NCI-H2227 treated with DMSO at 0.1 percent for 48 hours (cell line): ENCODE results near the gene SH3GLB1.

Source experiments
- DNase-seq: peaks from one replicate; lab custom pipeline; 2025; lab: John Stamatoyannopoulos, UW

Gene SH3GLB1

DNA sequence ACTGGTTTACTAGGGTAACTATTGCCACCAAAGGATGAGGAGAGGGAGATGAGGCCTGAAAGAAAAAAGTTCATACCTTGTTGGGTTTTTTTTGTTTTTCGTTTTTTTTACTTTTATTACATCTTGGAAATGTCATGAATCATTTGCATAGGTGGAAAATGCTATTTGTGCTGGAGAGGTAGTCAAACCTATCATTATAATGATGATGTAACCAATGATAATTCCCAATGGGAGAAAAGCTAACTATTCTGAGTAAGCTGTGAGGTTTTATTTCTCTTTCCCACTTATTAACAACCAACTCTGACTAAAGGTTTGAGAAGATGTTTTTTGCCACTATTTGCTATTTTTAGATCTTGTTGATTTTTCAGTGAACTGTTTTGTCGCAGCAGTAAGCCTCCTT is 29.0 kb downstream of the SH3GLB1 start:
- no peak for DNase-seq

DNA sequence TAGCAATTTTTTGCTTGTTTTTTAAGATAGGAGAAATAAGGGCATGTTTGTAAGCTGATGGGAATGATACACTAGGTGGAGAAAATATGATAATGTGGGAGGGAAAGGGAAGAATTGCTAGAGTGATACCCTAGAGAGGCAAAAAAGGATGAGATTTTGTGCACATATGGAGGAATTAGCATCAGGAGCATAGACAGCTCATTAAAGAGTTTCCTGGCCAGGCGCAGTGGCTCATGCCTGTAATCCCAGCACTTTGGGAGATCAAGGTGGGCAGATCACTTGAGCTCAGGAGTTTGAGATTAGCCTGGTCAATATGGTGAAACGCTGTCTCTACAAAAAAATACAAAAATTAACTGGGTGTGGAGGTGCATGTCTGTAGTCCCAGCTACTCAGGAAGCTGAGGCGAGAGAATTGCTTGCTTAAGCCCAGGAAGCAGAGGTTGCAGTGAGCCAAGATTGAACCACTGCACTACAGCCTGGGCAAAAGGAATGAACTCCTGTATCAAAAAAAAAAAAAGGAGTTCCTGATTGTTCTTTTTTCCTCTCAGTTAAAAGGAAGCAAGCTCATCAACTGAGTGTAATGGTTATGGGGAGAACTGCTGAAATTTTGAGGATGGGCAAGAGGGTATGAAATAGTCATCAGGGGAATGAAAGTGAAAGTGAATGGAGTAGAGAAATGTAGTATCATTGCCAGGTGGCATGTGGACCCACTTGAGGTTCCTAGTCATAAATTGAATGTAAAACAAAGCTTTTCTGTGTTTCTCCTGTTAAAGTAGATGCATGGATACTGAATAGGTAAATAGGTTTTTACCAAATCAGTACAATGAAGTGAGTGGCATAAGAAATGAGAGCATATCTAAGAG is 35.5 kb downstream of the SH3GLB1 start:
- DNase-seq, result no peak

DNA sequence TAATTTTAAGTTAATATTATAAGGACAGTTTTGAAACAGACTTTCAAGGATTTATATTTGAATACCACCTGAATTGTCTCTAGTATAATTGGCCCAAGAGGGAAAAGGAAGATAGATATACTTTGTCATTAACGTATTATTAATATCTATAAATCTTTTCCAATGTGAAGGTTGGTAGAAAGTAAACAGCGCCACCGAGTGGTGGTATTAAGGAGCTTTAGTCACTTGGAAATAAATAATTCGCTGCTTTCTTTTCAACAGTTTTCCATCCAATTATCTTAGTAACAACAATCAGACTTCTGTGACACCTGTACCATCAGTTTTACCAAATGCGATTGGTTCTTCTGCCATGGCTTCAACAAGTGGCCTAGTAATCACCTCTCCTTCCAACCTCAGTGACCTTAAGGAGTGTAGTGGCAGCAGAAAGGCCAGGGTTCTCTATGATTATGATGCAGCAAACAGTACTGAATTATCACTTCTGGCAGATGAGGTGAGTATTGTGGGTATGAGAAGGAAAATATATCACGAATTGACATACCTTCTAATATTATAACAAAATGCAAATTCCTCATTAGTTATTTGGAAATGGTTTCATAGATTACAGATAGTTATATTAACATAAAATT is 37.7 kb downstream of the SH3GLB1 start:
- peak; percentile 20 for DNase-seq

GRCh38 chr1:86747304-86747703 is 42.9 kb downstream of the SH3GLB1 start:
- DNase-seq, result no peak

DNA sequence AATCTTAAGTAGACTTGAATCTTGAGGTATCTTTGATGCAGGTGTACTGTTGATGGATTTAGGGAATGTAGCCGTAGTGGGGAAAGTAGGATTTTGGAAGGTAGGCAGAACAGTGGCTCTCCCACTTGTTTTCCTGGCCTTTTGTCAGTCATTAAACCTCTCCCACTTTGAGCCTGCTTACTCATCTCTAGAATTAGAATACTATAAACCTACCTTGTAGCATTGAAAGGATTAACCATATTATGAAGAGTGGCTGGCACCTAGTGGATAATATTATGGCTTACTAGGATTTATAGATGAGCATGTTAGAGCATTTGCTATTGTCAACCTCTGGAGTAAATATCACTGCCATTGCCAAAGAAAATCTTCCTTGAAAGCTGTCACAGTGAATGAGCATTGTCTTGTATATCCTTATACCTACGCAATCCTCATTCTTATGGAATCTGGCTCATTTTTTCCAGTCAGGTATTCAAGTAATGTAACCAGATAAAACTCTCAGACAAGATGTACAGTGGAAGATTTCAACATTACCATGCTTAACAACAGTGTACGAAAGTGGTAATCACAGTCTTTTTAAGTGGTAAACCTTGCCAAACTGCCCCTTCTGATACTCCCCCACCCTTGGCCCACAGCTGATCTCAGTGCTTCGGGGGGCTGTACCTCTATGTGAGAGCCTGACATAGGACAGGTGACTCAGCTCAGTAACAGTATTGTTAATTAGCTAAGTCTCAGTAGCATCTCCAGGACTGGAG is 44.4 kb downstream of the SH3GLB1 start:
- DNase-seq, result no peak

GRCh38 chr1:86750076-86750475 is 45.7 kb downstream of the SH3GLB1 start:
- DNase-seq, result no peak

DNA sequence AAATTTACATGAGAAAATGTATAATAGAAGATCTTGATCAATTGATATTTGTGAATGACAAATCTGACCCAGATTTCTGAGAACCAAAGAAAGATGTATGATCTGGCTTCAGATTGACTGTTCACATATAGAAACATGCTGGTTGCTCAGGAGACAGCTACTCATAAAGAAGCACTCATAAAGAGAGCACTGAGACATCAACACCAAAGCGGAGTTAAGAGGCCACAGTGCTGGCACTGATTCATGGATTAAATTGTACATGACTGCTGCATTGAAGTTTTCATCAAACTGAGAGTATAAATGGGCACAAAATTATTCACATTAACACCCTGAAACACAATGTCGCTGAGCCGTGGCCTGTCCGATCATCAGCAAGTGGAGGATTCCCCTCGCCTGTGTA is 46.2 kb downstream of the SH3GLB1 start:
- DNase-seq, result no peak

DNA sequence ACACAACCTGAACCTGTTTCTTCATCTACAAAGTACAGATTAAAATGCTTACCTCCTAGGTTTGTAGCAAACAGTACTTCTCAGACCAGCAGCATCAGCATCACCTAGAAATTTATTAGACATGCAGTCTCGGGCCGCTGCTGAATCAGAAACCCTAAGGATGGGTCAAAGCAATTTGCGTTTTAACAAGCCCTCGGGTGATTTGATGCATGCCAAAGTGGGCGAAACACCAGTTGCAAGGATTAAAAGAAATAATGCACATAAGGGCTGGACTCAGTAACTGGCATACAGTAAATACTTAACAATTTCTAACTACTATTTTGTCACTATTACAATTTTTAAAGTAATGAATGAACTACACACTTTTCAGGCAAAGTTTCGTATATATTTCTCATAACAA is 47.5 kb downstream of the SH3GLB1 start:
- DNase-seq, result no peak

DNA sequence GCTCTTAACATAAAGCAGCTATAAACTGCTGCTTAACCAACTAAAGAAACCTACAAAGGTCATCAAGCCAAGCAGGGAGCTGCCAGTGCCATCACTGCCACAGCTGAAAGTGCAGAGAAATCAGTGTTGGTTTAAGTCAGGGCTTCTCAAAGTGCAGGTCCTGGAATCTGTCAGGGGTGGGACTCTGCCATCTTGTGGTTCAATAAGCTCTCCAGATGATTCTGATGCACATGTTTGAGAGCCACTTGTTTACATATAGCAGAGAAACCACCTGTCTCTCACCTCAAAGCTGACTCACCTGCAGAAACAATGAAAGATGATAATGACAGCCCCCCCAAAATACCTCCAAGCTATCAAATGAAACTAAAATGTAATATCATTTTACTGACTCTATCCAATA is 49.3 kb downstream of the SH3GLB1 start:
- DNase-seq, result no peak

DNA sequence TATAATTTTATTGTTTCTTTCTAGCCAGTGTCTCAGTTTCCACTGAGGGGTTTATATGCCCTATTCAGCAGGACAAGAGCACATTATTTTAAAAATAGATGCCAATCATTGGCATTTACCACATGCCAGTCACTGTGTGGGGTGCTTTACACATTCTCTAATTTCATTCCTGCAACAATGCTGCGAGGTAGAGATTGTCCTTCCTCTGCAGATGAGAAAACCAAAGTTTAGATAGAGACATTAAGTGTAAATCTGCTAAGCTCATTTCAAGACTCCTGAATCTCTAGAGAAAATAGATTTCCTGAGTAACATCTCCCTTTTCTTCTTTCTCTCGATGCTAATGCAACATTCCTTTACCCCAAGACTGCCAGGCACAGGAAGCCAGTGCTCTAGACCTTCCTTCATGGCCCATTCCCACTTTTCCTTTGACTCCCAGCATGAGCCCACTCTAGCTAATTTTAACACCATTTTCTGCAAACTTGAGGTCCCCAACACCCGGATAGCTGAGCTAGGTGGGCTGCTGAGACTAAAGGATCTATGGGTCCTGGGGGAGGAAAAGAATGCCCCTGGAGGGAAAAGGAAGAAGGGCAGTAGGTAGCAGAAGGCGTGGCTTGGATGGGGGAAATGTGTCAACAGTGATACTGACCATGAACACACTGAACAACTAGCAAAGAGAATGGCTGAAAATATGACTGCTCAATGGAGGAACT is 50.0 kb downstream of the SH3GLB1 start:
- DNase-seq, result no peak

DNA sequence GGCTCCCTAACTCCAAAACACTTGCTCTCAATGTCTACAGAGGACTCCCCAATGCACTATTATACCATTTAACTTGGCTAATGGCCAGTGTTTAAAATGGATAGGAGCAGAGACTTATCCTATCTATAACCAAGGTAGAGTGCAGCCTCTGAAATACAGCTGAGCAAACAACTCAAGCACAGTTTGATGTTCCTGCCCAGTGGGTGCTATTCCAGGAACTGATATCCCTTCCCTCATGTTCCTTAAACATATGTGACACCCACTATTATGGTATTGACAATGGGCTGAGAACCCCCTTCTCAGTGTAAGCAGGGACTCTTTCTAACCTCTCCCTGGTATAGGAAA is 51.7 kb downstream of the SH3GLB1 start:
- no peak for DNase-seq

- DNase-seq, result no peak
Measured at GRCh38 chr1:86757272-86757984, 53.1 kb downstream of the SH3GLB1 start.

GRCh38 chr1:86758570-86758969 is 54.2 kb downstream of the SH3GLB1 start:
- no peak for DNase-seq

DNA sequence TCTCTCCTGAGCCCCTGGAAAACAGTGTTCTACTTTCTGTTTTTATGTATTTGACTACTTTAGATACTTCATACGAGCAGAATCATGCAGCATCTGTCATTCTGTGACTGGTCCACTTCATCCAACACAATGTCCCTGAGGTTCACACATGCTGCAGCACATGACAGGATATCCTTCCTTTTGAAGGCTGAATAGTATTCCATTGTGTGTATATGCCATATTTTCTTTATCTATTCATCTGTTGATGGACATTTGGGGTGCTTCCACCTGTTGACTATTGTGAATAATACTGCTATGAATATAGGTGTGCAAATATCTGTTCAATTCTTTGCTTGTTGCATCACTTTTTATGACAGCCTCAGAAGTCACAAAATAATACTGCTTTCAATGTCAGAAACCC is 55.8 kb downstream of the SH3GLB1 start:
- no peak for DNase-seq

DNA sequence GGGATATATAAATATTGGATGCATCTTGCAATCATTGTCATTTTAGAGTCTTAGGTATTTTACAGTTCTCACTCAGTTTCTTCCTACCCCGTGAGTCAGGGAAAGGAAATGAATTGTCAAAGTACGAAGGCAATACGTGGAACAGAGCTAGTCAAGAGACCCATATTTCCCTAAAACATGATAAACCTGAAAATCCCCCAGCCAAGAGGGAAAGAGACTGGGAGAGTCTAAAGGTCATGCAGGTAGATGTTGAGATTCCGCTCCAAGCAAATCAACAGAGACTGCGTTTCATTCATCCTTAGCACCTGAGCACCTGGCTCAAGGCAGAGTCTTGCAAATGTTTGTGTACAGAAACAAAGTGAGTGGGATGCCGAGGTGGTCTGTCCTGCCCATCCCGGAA is 58.0 kb downstream of the SH3GLB1 start:
- DNase-seq, result no peak

GRCh38 chr1:86764523-86764922 is 60.1 kb downstream of the SH3GLB1 start:
- no peak for DNase-seq

DNA sequence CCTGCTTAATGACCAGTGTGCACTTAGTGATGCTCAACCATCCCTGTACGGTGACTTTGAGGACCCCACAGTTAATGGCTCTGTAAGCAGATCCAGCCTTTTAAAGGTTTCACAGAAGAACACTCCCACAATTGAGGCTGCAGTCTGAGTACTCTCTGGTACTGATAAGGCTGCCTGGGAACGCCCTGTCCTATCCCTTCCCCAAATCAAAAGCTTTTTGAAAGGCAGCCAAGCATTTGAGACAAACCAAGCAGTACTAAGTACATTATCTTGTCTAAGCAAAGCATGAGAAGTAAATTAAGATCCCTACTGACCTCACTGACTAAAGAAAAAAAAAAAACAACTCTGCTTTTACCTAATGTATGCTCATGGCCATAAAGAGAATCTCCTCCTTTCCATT is 60.7 kb downstream of the SH3GLB1 start:
- no peak for DNase-seq

- no peak for DNase-seq
Measured at GRCh38 chr1:86765674-86766073, 61.3 kb downstream of the SH3GLB1 start.

DNA sequence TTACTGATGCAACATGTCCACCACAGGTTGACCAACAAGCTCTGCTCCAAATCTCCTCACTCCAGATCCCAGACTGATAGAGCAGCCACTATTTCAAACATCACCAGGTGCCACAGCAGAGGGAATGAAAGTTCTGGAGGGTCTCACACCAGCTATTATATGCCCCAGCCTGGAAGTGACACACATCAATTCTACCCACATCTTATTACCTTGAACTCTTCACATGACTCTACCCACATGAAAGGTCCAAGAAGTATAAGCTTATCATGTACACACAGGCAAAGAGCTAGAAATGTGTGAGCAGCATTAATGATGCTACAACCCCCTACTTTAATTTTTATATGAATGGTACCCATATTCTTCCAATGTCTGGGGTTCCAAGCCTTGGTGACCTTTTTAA is 64.2 kb downstream of the SH3GLB1 start:
- no peak for DNase-seq

- DNase-seq, result no peak
Measured at GRCh38 chr1:86769065-86769464, 64.7 kb downstream of the SH3GLB1 start.

DNA sequence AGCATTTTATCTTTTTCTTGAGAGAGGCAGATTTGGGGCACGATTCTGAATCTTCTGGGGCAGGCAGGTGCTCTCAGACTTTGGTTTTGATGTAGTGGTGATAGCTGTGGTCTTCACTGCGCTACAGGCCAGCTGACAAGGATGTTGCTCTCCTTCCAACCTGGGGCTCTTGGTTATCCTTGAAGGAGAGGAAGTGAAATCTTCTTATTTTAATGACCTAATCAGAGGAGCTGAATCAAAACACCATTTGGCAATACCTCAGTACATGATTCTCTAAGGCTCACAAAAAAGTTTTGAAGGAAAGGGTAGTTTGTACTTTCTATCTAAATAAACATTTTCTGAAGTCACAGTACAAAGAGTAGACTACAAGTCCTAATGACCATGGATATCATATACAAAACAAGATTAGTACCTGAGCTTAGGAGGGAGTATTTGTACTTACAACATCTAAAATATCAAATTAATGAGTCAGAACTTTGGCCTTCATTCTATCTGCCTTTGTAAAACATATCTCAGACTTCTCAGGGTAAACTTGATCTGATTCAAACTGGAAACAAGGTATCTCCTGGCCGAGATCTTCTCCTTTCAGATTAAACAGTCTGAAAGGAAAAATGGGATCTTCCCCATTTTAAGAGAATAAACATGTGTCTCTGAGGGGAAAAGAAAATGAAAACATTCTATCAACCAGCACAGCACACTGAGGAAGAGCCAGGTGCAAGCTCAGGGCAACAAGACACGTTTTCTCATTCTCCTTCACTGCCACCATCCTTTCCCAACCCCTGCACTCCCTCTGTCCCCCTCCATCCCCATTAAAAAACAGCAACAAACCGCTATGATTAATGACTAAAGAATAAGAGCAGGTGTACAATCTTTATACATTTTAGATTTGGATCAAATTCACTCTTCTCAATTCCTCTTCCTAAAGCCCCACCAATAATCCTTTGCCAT is 69.2 kb downstream of the SH3GLB1 start:
- no peak for DNase-seq
